ENCODE results near the gene NGFR.

NGFR gene

DNA sequence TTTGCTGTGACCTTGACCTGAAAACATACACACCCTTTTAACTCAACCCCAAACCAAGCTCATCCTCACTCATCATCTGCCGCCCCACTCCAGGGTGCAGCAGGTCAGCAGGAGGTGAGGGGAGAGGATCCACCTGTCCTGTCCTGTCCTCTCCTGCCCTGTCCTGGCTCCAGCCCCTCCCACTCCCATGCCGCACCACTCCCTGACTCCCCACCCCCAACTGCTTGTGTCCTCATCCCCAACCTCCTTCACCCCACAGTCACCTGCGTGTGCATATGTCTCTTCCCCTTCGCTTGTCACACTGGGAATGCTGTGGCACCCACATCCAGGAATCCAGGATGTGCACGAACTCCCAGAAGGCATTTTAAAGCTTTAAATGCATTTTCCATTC lies 15.6 kb downstream of the NGFR start:
- peaks cover 6% of the 10 kb centered on the region for H3K27me3 Mint-ChIP-seq (ENCODE audit: low read depth)
- no peak for DNase-seq (ENCODE audit: low spot score)
- no peak overlapping the region for H3K27ac Mint-ChIP-seq
- H3K4me3 Mint-ChIP-seq: no peak overlapping the region
- H3K36me3 Mint-ChIP-seq (ENCODE audit: low read depth): no peaks in the 10 kb centered on the region
- H3K9me3 Mint-ChIP-seq: no peaks in the 10 kb centered on the region
- no peaks in the 10 kb centered on the region for H3K4me1 Mint-ChIP-seq (ENCODE audit: low read depth)

DNA sequence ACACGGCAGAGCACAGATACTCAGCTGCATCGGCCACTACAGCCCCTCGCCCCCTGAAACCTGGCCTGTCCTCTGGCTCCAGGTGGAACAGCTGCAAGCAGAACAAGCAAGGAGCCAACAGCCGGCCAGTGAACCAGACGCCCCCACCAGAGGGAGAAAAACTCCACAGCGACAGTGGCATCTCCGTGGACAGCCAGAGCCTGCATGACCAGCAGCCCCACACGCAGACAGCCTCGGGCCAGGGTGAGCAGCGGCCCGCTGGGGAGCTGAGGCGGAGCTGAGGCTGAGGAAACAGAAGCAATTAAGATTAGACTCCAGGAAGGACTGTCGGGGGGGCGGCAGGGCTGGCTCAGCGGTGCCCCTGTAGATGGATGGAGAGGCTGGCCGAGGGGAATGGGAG lies 16.7 kb downstream of the NGFR start:
- H3K4me3 Mint-ChIP-seq: no peak overlapping the region
- H3K27me3 Mint-ChIP-seq (ENCODE audit: low read depth): peaks cover 6% of the 10 kb centered on the region
- no peak overlapping the region for H3K27ac Mint-ChIP-seq
- H3K4me1 Mint-ChIP-seq (ENCODE audit: low read depth): no peaks in the 10 kb centered on the region
- H3K9me3 Mint-ChIP-seq: no peaks in the 10 kb centered on the region
- H3K36me3 Mint-ChIP-seq (ENCODE audit: low read depth): no peaks in the 10 kb centered on the region
- no peak for DNase-seq (ENCODE audit: low spot score)

DNA sequence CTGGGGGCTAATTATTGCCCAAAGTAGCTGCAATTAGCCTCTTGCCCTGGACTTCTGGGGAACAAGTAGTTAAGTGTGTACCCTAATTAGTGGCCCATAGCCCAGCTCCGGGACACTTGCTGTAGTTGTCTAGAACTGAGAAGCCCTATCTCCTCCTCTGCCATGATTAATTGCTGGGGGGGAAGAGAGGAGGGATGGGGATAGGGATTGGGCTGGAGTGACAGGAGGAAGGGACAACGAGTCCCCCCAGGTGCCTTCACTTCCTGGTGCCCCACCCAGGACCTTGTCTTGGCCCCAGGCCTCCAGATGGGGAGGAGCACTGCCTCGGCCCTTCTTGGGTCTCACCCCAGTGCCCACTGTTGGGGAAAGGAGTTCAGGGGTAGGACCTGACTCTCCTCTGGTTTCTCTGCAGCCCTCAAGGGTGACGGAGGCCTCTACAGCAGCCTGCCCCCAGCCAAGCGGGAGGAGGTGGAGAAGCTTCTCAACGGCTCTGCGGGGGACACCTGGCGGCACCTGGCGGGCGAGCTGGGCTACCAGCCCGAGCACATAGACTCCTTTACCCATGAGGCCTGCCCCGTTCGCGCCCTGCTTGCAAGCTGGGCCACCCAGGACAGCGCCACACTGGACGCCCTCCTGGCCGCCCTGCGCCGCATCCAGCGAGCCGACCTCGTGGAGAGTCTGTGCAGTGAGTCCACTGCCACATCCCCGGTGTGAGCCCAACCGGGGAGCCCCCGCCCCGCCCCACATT lies 17.4 kb downstream of the NGFR start:
- Mint-ChIP-seq H3K36me3 (ENCODE audit: low read depth) (no peaks in the 10 kb centered on the region), H3K27ac (no peak overlapping the region), H3K9me3 (no peaks in the 10 kb centered on the region), H3K4me1 (ENCODE audit: low read depth) (no peaks in the 10 kb centered on the region), H3K4me3 (no peak overlapping the region), H3K27me3 (ENCODE audit: low read depth) (peaks cover 4% of the 10 kb centered on the region)
- no peak for DNase-seq (ENCODE audit: low spot score)

DNA sequence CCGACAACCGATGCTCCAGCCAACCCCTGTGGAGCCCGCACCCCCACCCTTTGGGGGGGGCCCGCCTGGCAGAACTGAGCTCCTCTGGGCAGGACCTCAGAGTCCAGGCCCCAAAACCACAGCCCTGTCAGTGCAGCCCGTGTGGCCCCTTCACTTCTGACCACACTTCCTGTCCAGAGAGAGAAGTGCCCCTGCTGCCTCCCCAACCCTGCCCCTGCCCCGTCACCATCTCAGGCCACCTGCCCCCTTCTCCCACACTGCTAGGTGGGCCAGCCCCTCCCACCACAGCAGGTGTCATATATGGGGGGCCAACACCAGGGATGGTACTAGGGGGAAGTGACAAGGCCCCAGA lies 17.9 kb downstream of the NGFR start:
- Mint-ChIP-seq H3K27me3 (ENCODE audit: low read depth) (no peaks in the 10 kb centered on the region), H3K36me3 (ENCODE audit: low read depth) (no peaks in the 10 kb centered on the region), H3K27ac (no peak overlapping the region), H3K9me3 (no peaks in the 10 kb centered on the region), H3K4me3 (no peak overlapping the region), H3K4me1 (ENCODE audit: low read depth) (no peaks in the 10 kb centered on the region)
- DNase-seq (ENCODE audit: low spot score): no peak

DNA sequence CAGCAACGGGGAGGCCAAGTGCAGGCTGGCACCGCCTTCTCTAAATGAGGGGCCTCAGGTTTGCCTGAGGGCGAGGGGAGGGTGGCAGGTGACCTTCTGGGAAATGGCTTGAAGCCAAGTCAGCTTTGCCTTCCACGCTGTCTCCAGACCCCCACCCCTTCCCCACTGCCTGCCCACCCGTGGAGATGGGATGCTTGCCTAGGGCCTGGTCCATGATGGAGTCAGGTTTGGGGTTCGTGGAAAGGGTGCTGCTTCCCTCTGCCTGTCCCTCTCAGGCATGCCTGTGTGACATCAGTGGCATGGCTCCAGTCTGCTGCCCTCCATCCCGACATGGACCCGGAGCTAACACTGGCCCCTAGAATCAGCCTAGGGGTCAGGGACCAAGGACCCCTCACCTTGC lies 18.5 kb downstream of the NGFR start:
- Mint-ChIP-seq H3K4me1 (ENCODE audit: low read depth) (no peaks in the 10 kb centered on the region), H3K27me3 (ENCODE audit: low read depth) (no peaks in the 10 kb centered on the region), H3K36me3 (ENCODE audit: low read depth) (no peaks in the 10 kb centered on the region), H3K4me3 (no peak overlapping the region), H3K27ac (no peak overlapping the region), H3K9me3 (no peaks in the 10 kb centered on the region)
- DNase-seq (ENCODE audit: low spot score): no peak

DNA sequence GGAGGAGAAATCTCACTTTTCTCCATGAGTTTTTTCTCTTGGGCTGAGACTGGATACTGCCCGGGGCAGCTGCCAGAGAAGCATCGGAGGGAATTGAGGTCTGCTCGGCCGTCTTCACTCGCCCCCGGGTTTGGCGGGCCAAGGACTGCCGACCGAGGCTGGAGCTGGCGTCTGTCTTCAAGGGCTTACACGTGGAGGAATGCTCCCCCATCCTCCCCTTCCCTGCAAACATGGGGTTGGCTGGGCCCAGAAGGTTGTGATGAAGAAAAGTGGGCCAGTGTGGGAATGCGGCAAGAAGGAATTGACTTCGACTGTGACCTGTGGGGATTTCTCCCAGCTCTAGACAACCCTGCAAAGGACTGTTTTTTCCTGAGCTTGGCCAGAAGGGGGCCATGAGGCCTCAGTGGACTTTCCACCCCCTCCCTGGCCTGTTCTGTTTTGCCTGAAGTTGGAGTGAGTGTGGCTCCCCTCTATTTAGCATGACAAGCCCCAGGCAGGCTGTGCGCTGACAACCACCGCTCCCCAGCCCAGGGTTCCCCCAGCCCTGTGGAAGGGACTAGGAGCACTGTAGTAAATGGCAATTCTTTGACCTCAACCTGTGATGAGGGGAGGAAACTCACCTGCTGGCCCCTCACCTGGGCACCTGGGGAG lies 19.1 kb downstream of the NGFR start:
- Mint-ChIP-seq H3K27ac (no peak overlapping the region), H3K36me3 (ENCODE audit: low read depth) (no peaks in the 10 kb centered on the region), H3K4me1 (ENCODE audit: low read depth) (no peaks in the 10 kb centered on the region), H3K9me3 (no peaks in the 10 kb centered on the region), H3K27me3 (ENCODE audit: low read depth) (no peaks in the 10 kb centered on the region), H3K4me3 (no peak overlapping the region)
- no peak for DNase-seq (ENCODE audit: low spot score)

DNA sequence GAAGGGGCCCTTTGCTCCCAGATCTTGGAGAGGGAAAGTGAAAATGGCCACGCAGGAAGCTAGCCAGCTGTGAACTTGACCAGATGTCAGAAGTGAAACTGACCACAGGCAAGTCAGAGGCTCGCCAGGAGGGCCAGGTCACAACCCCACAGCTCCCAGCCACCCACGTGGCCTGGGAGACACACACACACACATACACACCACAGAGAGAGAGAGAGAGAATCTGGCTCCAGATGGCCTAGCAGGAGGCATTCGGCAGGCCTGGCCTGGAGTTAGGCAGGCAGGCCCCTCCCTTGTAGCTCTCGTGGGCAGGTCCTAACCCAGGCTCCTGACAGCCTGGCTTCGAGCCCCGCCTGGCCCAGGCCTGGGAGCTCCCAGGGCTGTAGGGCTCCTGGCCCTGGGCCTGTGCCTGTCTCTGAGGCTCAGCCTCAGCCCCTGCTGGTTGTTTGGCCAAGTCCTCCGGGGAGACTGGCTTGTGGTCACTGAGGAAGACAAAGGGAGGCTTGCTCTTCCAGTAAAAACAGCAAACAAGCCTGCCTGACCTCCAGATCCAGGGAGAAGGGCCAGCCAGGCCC lies 20.2 kb downstream of the NGFR start:
- H3K36me3 Mint-ChIP-seq (ENCODE audit: low read depth): no peaks in the 10 kb centered on the region
- no peak for DNase-seq (ENCODE audit: low spot score)
- no peaks in the 10 kb centered on the region for H3K27me3 Mint-ChIP-seq (ENCODE audit: low read depth)
- H3K27ac Mint-ChIP-seq: no peak overlapping the region
- no peak overlapping the region for H3K4me3 Mint-ChIP-seq
- no peaks in the 10 kb centered on the region for H3K4me1 Mint-ChIP-seq (ENCODE audit: low read depth)
- no peaks in the 10 kb centered on the region for H3K9me3 Mint-ChIP-seq

DNA sequence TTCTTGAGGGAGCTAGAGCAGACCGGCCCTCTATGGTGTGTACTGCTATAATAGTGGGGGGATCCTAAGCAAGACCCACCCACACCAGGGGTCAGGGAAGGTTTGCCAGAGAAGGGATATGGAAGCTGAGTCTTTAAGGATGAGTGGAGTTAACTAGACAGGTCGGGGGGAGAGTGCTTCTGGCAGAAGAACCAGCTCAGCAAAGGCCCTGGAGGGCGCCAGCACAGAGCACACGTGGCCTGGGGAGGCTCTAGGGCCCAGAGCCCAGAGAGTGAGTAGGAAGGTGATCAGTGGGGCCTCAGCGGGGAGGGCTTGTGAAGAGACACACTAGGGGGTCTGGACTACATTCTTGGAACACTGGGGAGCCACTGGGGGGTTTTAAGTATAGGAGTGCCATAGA lies 21.1 kb downstream of the NGFR start:
- Mint-ChIP-seq H3K27me3 (ENCODE audit: low read depth) (no peaks in the 10 kb centered on the region), H3K36me3 (ENCODE audit: low read depth) (no peaks in the 10 kb centered on the region), H3K27ac (no peak overlapping the region), H3K9me3 (no peaks in the 10 kb centered on the region), H3K4me3 (no peak overlapping the region), H3K4me1 (ENCODE audit: low read depth) (no peaks in the 10 kb centered on the region)
- DNase-seq (ENCODE audit: low spot score): no peak

DNA sequence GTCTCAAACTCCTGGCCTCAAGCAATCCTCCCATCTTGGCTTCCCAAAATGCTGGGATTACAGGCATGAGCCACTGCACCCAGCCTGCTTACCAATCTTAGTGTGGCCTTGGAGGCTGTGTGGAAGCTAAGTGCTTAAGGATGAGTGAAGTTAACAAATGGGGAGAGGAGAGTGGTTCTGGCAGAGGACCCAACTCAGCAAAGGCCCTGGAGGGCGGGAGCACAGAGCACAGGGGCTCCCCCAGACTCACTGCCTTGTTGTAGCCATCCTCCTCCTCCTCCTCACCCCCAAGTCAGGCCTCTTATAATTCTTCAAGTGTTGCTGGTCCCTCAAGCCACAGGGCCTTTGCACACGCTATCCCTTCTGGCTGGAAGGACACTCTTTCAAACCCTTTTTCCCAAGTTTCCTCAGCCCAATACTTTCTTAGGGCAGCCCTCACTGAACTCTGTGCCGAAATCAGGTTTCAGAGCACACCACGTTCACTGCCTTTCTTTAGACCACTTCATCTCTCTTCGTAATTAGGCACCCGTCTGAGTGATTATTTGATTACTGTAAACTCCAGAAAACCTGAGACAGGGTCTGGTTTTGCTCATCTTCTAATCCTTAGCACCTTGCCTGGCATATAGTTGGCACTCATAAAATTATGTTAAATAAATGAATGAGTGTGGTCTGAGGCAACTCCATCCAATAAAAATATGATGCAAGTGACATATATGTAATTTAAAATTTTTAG lies 23.4 kb downstream of the NGFR start:
- H3K4me1 Mint-ChIP-seq (ENCODE audit: low read depth): no peaks in the 10 kb centered on the region
- H3K9me3 Mint-ChIP-seq: no peaks in the 10 kb centered on the region
- no peak overlapping the region for H3K27ac Mint-ChIP-seq

DNA sequence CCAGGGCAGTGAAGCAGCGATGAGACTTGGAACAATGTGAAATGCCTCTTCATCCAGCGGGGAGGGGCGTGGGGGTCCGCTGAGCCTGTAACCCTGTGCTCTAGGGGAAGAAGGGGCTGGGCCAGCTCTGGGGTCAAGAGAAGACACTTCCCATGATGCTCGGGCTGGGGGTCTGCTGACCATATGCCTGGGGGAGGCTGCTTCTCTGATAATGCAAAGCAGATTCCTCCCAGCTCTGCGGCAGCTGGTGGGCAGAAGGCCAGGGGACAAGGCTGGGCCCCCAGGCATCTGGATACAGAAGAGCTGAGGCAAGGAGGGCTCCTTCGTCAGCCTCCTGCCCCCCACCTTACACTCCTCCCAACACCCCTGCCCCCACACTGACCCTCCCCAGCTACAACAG lies 24.7 kb downstream of the NGFR start:
- Mint-ChIP-seq H3K4me3 (no peak overlapping the region), H3K27me3 (ENCODE audit: low read depth) (peaks cover 2% of the 10 kb centered on the region), H3K9me3 (no peaks in the 10 kb centered on the region), H3K27ac (no peak overlapping the region), H3K4me1 (ENCODE audit: low read depth) (no peaks in the 10 kb centered on the region), H3K36me3 (ENCODE audit: low read depth) (no peaks in the 10 kb centered on the region)
- no peak for DNase-seq (ENCODE audit: low spot score)

More for the DNA sequence above, 23.4 kb downstream of the NGFR start:
- H3K27me3 Mint-ChIP-seq (ENCODE audit: low read depth): peaks cover 2% of the 10 kb centered on the region
- no peak for DNase-seq (ENCODE audit: low spot score)
- H3K36me3 Mint-ChIP-seq (ENCODE audit: low read depth): no peaks in the 10 kb centered on the region
- no peak overlapping the region for H3K4me3 Mint-ChIP-seq

DNA sequence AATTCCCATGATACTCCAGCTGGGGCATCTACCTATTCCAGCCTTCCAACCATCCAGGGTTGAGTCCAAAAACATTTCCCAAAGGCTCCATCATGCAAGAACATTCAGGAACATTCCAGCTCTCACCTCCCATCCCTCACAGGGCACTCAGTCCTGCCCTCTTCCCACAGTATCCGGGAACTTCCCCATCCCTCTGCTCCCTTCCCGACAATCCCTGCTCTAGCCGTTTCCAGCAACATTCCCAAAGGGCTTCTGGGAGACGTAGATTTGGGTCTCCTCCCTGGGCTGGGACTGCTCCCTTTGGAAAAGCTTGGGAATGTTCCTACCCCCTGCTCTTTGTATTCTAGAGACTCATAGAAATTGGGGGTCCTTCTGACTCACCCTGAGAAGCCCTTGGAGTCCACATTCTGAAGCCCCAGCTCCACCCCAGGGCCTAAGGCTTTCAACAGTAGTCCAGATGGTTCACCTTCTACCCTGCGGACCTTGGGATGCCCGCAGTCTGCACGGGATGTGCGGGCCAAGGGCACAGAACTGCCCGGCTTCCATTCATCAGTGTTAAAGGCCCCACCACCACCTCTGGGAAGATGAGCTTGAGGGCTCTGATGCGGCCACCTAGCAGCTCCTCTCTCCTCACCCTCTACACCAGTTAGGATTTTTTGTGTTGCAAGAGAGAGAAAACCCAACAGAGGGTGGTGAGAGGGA lies 25.4 kb downstream of the NGFR start:
- Mint-ChIP-seq H3K4me3 (no peak overlapping the region), H3K4me1 (ENCODE audit: low read depth) (no peaks in the 10 kb centered on the region), H3K36me3 (ENCODE audit: low read depth) (no peaks in the 10 kb centered on the region), H3K9me3 (no peaks in the 10 kb centered on the region), H3K27ac (no peak overlapping the region), H3K27me3 (ENCODE audit: low read depth) (peaks cover 2% of the 10 kb centered on the region)
- DNase-seq (ENCODE audit: low spot score): no peak

DNA sequence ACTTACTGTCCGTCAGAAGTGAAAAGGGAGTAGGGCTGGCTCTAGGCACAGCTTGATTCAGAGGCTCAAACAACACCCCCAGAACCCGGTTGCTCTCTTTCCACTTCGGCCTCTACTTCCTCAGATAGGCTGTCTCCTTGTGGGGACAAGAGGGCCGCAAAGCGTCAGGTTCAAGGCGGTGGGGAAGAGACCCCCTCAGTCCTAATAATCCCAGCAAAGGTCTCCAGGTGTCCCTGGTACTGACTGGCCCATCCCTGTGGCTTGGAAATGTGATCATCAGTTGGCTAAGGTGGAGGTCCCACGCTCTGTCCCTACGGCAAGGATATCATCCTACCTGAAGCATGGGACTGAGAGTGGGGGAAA lies 26.0 kb downstream of the NGFR start:
- H3K36me3 Mint-ChIP-seq (ENCODE audit: low read depth): no peaks in the 10 kb centered on the region
- no peak overlapping the region for H3K27ac Mint-ChIP-seq
- H3K9me3 Mint-ChIP-seq: no peaks in the 10 kb centered on the region
- H3K27me3 Mint-ChIP-seq (ENCODE audit: low read depth): peaks cover 2% of the 10 kb centered on the region
- H3K4me3 Mint-ChIP-seq: no peak overlapping the region
- H3K4me1 Mint-ChIP-seq (ENCODE audit: low read depth): no peaks in the 10 kb centered on the region
- DNase-seq (ENCODE audit: low spot score): no peak

DNA sequence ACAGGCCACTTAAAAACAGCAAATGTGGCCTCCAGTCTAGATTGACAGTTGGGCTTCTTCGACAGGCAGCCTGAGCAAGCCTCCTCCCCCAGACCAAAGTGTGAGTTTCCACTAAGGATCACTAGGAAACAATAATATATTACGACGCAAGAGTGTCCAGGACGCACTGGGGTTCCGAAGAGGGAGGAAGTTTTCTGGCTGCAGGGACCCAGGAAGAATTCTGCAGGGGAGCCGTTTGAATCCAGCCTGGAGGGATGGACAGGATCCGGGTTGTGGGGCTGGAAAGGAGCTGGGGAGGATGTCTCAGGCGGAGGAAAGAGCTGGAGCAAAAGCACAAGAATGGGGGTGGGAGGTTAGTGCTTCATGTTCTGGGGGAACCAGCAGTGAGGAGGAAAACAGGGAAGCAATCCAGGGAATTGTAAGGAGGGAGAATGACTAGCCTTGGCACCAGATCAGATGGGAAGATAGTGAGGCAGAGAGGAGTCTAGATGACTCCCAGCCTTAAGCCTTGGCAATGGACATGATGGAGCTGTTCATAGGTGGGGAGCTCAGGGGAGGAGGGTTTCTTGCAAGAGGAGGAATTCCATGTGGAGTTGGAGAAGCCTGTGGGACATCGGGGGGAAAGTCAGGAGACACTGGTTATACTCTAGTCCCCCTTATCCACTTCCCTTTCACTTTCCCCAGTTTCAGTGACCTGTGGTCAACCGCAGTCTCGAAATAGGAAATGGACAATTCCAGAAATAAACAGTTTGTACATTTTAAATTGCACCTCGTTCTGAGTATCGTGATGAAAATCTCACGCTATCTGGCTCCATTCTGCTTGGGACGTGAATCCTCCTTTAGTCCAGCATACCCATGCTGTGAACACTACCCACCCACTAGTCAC lies 26.6 kb downstream of the NGFR start:
- Mint-ChIP-seq H3K4me1 (ENCODE audit: low read depth) (no peaks in the 10 kb centered on the region), H3K36me3 (ENCODE audit: low read depth) (no peaks in the 10 kb centered on the region), H3K27me3 (ENCODE audit: low read depth) (peaks cover 2% of the 10 kb centered on the region), H3K4me3 (no peak overlapping the region), H3K9me3 (no peaks in the 10 kb centered on the region), H3K27ac (no peak overlapping the region)
- DNase-seq (ENCODE audit: low spot score): no peak

Measured in T-helper 2 cell treated with Interferon-gamma antibody and Interleukin-4, amounts not matched to agents 5 μg/mL and 100 μg/mL, for 36 hours (primary cell).